ENCODE results near the gene AP1M1. TPM values are rescaled to one million over a fixed set of nuclear protein-coding genes. Genes with fewer than 3 reads are reported as not detected.

Gene AP1M1
- total RNA-seq, 1 experiment from 2014 or later, result 27.7 TPM

- Mint-ChIP-seq H3K4me1 (no peaks in the 10 kb centered on the region), H3K27me3 (ENCODE audit: low read depth) (no peaks in the 10 kb centered on the region), H3K36me3 (peaks cover 11% of the 10 kb centered on the region), H3K4me3 (no peak overlapping the region), H3K9me3 (no peaks in the 10 kb centered on the region), H3K27ac (no peak overlapping the region)
- DNase-seq (ENCODE audit: low spot score) (no peak), ATAC-seq (no peak)
- CTCF ChIA-PET, result interaction anchor here (1.9 kb wide), 1 partner anchor 156 kb away, joined by 5 read pairs; no protein-coding TSS in a partner anchor
- TF ChIP-seq, protein P1, sequence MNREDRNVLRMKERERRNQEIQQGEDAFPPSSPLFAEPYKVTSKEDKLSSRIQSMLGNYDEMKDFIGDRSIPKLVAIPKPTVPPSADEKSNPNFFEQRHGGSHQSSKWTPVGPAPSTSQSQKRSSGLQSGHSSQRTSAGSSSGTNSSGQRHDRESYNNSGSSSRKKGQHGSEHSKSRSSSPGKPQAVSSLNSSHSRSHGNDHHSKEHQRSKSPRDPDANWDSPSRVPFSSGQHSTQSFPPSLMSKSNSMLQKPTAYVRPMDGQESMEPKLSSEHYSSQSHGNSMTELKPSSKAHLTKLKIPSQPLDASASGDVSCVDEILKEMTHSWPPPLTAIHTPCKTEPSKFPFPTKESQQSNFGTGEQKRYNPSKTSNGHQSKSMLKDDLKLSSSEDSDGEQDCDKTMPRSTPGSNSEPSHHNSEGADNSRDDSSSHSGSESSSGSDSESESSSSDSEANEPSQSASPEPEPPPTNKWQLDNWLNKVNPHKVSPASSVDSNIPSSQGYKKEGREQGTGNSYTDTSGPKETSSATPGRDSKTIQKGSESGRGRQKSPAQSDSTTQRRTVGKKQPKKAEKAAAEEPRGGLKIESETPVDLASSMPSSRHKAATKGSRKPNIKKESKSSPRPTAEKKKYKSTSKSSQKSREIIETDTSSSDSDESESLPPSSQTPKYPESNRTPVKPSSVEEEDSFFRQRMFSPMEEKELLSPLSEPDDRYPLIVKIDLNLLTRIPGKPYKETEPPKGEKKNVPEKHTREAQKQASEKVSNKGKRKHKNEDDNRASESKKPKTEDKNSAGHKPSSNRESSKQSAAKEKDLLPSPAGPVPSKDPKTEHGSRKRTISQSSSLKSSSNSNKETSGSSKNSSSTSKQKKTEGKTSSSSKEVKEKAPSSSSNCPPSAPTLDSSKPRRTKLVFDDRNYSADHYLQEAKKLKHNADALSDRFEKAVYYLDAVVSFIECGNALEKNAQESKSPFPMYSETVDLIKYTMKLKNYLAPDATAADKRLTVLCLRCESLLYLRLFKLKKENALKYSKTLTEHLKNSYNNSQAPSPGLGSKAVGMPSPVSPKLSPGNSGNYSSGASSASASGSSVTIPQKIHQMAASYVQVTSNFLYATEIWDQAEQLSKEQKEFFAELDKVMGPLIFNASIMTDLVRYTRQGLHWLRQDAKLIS (CRISPR knock-in tag; IDR thresholded peaks at IDR 0.05; ENCODE audit: borderline replicate concordance), result no peak
- TF ChIP-seq ZNF317 (CRISPR knock-in tag; IDR thresholded peaks at IDR 0.05; ENCODE audit: borderline replicate concordance, low read depth) (no peak), RELA (CRISPR knock-in tag; IDR thresholded peaks at IDR 0.05; ENCODE audit: borderline replicate concordance) (no peak), E2F4 (CRISPR knock-in tag; IDR thresholded peaks at IDR 0.05; ENCODE audit: borderline replicate concordance, low read depth) (no peak), CREM (CRISPR knock-in tag; IDR thresholded peaks at IDR 0.05) (no peak)
- POLR2A ChIA-PET, result interaction anchor here (0.7 kb wide), 1 partner anchor 818 kb away, joined by 3 read pairs; no protein-coding TSS in a partner anchor
Measured at GRCh38 chr19:16226878-16227836, 29.4 kb downstream of the AP1M1 start.

- POLR2A ChIA-PET, result no interaction called here
- no peaks in the 10 kb centered on the region; the same call in 1 of the 2 replicates for H3K27me3 Mint-ChIP-seq (ENCODE audit: low read depth)
- H3K4me1 Mint-ChIP-seq, result no peaks in the 10 kb centered on the region
- no peaks in the 10 kb centered on the region for H3K9me3 Mint-ChIP-seq
- H3K36me3 Mint-ChIP-seq, result peaks cover 4% of the 10 kb centered on the region; the same call in 1 of the 2 replicates
- no peak for DNase-seq (ENCODE audit: low spot score)
- ATAC-seq, result no peak
- CTCF ChIA-PET, result no interaction called here
- H3K4me3 Mint-ChIP-seq, result no peak overlapping the region
- no peak overlapping the region for H3K27ac Mint-ChIP-seq
- TF ChIP-seq ZNF532 (CRISPR knock-in tag; IDR thresholded peaks at IDR 0.05; ENCODE audit: borderline replicate concordance) (no peak), NFATC4 (CRISPR knock-in tag; IDR thresholded peaks at IDR 0.05) (no peak), JAZF1 (CRISPR knock-in tag; IDR thresholded peaks at IDR 0.05) (no peak), EMX1 (CRISPR knock-in tag; IDR thresholded peaks at IDR 0.05) (no peak), FOXK1 (CRISPR knock-in tag; IDR thresholded peaks at IDR 0.05) (no peak), CREM (CRISPR knock-in tag; IDR thresholded peaks at IDR 0.05) (no peak), MXD4 (CRISPR knock-in tag; IDR thresholded peaks at IDR 0.05; ENCODE audit: borderline replicate concordance) (no peak), SMAD3 (CRISPR knock-in tag; IDR thresholded peaks at IDR 0.05; ENCODE audit: borderline replicate concordance) (no peak), CTCF (IDR thresholded peaks at IDR 0.05) (no peak), NR1H2 (CRISPR knock-in tag; IDR thresholded peaks at IDR 0.05) (no peak), CDX4 (CRISPR knock-in tag; IDR thresholded peaks at IDR 0.05; ENCODE audit: borderline replicate concordance) (no peak)
Measured at GRCh38 chr19:16227837-16228636, 30.3 kb downstream of the AP1M1 start.
